Hepatocyte (in vitro differentiated cells): ENCODE results near the gene SNCAIP. TPM values are rescaled to one million over a fixed set of nuclear protein-coding genes. Genes with fewer than 3 reads are reported as not detected.

ENCODE experiments used
- DNase-seq: peaks from one replicate; pipeline ENCODE4 v3.0.0-alpha.2; 2016; ENCODE audit warnings: low spot score
- H2AFZ ChIP-seq: fragments of 200-600 bp; sonication (generic); 2 replicates; pipeline ENCODE4 v1.6.0; 2016; ENCODE audit warnings: antibody characterized with exemption, mild to moderate bottlenecking
- H3K27ac ChIP-seq: fragments of 200-600 bp; sonication (generic); 2 replicates; pipeline ENCODE4 v1.5.1; 2016; ENCODE audit warnings: mild to moderate bottlenecking
- H3K27me3 ChIP-seq: fragments of 200-600 bp; sonication (generic); 2 replicates; pipeline ENCODE4 v1.6.1; 2016
- H3K36me3 ChIP-seq: fragments of 200-600 bp; sonication (generic); replicated peaks from 2 replicates; pipeline ENCODE4 v1.5.1; 2016; ENCODE audit warnings: low read depth; ENCODE audit not compliant: insufficient read depth
- H3K4me1 ChIP-seq: fragments of 200-600 bp; sonication (generic); 2 replicates; pipeline ENCODE4 v1.5.1; 2016; ENCODE audit warnings: mild to moderate bottlenecking, moderate library complexity; ENCODE audit not compliant: insufficient read depth
- H3K4me2 ChIP-seq: fragments of 200-600 bp; sonication (generic); 2 replicates; pipeline ENCODE4 v1.6.0; 2016
- H3K4me3 ChIP-seq: fragments of 200-600 bp; sonication (generic); 2 replicates; pipeline ENCODE4 v1.5.1; 2016; ENCODE audit warnings: mild to moderate bottlenecking
- H3K79me2 ChIP-seq: fragments of 200-600 bp; sonication (generic); 2 replicates; pipeline ENCODE4 v1.6.0; 2017; ENCODE audit warnings: mild to moderate bottlenecking
- H3K9me2 ChIP-seq: fragments of 200-600 bp; sonication (generic); replicated peaks from 2 replicates; pipeline ENCODE4 v1.6.0; 2017; ENCODE audit warnings: mild to moderate bottlenecking; ENCODE audit not compliant: insufficient read depth
- H3K9me3 ChIP-seq: fragments of 200-600 bp; sonication (generic); 2 replicates; pipeline ENCODE4 v1.5.1; 2016; ENCODE audit warnings: low read depth, mild to moderate bottlenecking
- H4K20me1 ChIP-seq: fragments of 200-600 bp; sonication (generic); 2 replicates; pipeline ENCODE4 v1.6.0; 2016; ENCODE audit warnings: mild to moderate bottlenecking; ENCODE audit not compliant: insufficient read depth, poor library complexity, severe bottlenecking
- CTCF ChIP-seq: fragments of 200-600 bp; sonication (generic); IDR thresholded peaks from 2 replicates; pipeline ENCODE4 v1.5.1; 2016; ENCODE audit warnings: antibody characterized with exemption, mild to moderate bottlenecking; ENCODE audit not compliant: poor library complexity
- EZH2 ChIP-seq: fragments of 200-600 bp; sonication (generic); IDR thresholded peaks from 2 replicates; pipeline ENCODE4 v1.6.1; 2016; ENCODE audit warnings: antibody characterized with exemption, mild to moderate bottlenecking, borderline replicate concordance
- EZH2phosphoT487 ChIP-seq: fragments of 200-600 bp; sonication (generic); IDR thresholded peaks from one replicate; pipeline ENCODE4 v1.6.1; 2018; ENCODE audit warnings: antibody characterized with exemption, mild to moderate bottlenecking, low read depth, moderate library complexity; ENCODE audit not compliant: unreplicated experiment, severe bottlenecking
- WGBS: methylation state at CpG from one replicate; pipeline ENCODE4 v1.1.6; 2016; ENCODE audit warnings: low lambda C conversion rate; ENCODE audit errors: missing lambda C conversion rate; 5-methylcytosine and 5-hydroxymethylcytosine counted together
- polyA plus RNA-seq: library from polyadenylated mRNA; unstranded; fragments of >200 nt; fragmentation: Nextera tagmentation; extraction: Ambion mirVana; gene quantifications from 2 replicates; pipeline ENCODE4 v1.2.1, GENCODE V29; 2016
- total RNA-seq: library from RNA; depleted of rRNA; stranded (reverse); fragments of >200 nt; gene quantifications from 2 replicates; pipeline ENCODE4 v1.2.3, GENCODE V29; 2014

Gene SNCAIP
- total and polyA plus RNA-seq, 2 experiments from 2014 or later, result 7.1 to 19.1 TPM

GRCh38 chr5:122468351-122469116 is 156.5 kb downstream of the SNCAIP start:
- Histone ChIP-seq H3K36me3 (no peaks in the 10 kb centered on the region), H3K27me3 (no peaks in the 10 kb centered on the region), H3K9me2 (no peaks in the 10 kb centered on the region), H4K20me1 (no peaks in the 10 kb centered on the region), H2AFZ (no peak overlapping the region), H3K27ac (no peak overlapping the region), H3K4me3 (no peak overlapping the region), H3K4me1 (no peaks in the 10 kb centered on the region), H3K4me2 (no peak overlapping the region), H3K9me3 (no peaks in the 10 kb centered on the region), H3K79me2 (no peaks in the 10 kb centered on the region)
- 93% methylated on average over 2 of the region's 2 CpGs for WGBS
- TF ChIP-seq EZH2phosphoT487, result no peak
- TF ChIP-seq EZH2, result no peak
- no peak for TF ChIP-seq CTCF
- no peak for DNase-seq

DNA sequence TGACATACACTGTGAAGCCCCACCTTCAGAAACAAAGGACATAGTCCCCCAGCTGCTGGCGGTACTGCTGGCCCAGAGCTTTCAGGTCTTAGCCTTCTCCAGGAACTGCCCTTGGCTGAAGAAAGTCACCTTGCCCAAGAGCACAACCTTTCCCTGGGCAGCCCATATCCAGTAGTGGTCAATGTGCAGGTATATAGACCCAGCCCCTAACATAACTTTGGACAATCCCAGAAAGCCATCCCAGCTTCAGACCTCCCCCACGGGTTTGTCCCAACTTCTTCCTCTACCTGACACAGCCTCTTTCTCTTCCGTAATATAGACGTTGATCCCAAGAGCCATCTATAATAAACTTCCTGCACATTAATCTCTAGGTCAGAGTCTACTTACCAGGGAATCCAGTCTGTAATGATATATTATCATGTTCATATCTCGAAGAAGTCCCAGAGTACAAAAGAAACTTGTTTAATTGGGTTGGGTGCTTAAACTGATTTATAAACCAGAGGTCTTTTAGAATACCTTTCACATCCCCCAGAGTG is 157.4 kb downstream of the SNCAIP start:
- no peaks in the 10 kb centered on the region for H3K36me3 ChIP-seq
- no peak overlapping the region for H3K4me3 ChIP-seq
- no peak overlapping the region for H2AFZ ChIP-seq
- no peaks in the 10 kb centered on the region for H3K9me3 ChIP-seq
- H3K4me1 ChIP-seq, result no peaks in the 10 kb centered on the region
- no peaks in the 10 kb centered on the region for H4K20me1 ChIP-seq
- H3K27ac ChIP-seq, result no peak overlapping the region
- WGBS, result 65% methylated on average over 5 of the region's 5 CpGs
- H3K27me3 ChIP-seq, result no peaks in the 10 kb centered on the region
- no peak overlapping the region for H3K4me2 ChIP-seq
- DNase-seq, result no peak
- H3K9me2 ChIP-seq, result no peaks in the 10 kb centered on the region
- H3K79me2 ChIP-seq, result no peaks in the 10 kb centered on the region
- TF ChIP-seq CTCF (no peak), EZH2 (no peak), EZH2phosphoT487 (no peak)

- no peaks in the 10 kb centered on the region for H4K20me1 ChIP-seq
- no peaks in the 10 kb centered on the region for H3K27me3 ChIP-seq
- H3K79me2 ChIP-seq, result no peaks in the 10 kb centered on the region
- H3K4me1 ChIP-seq, result no peaks in the 10 kb centered on the region
- no peaks in the 10 kb centered on the region for H3K9me2 ChIP-seq
- TF ChIP-seq CTCF (no peak), EZH2phosphoT487 (no peak), EZH2 (no peak)
- H3K36me3 ChIP-seq, result no peaks in the 10 kb centered on the region
- H3K27ac ChIP-seq, result peak overlapping the region; percentile 12
- 51% methylated on average over 2 of the region's 2 CpGs for WGBS
- no peak overlapping the region for H2AFZ ChIP-seq
- H3K9me3 ChIP-seq, result no peaks in the 10 kb centered on the region
- no peak overlapping the region for H3K4me2 ChIP-seq
- DNase-seq, result no peak
- H3K4me3 ChIP-seq, result no peak overlapping the region
Observed at GRCh38 chr5:122470365-122470764, 158.3 kb downstream of the SNCAIP start.
